HK-2 (cell line): ENCODE results near the gene PANK4.

Experiments
- DNase-seq: peaks from one replicate; pipeline ENCODE4 v3.0.0-alpha.2; 2018; ENCODE audit not compliant: unreplicated experiment

The PANK4 gene

DNA sequence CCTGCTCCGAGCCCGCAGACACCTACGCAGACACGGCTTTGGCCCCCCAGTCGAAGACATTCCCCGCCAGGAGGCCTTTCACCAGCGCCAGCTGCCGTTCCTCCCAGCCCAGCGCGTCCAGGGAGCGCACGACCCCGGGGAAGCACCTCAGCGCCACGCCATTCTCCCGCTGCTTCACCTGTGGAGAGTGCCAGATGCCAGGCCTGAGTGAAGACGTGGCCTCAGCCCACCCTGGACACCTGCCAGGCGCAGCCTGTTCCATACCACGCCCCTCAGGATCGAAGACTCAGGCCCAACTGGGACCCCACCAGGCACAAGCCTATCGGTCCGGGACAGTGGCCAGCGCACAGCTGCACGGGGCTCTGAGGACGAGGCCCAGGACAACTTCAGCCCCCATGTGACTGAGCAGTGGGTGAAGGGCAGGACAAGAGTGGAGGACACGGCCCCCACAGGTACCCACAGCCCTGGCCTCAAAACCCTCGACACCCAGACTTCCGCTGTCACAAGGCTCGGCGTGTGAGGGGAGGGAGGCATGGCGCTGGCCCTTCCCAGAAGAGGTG, 13.5 kb downstream of the PANK4 start:
- no peak for DNase-seq

GRCh38 chr1:2510366-2511155, 15.8 kb downstream of the PANK4 start:
- DNase-seq = no peak

- DNase-seq = no peak
Measured at GRCh38 chr1:2509589-2509988, 16.8 kb downstream of the PANK4 start.

DNA sequence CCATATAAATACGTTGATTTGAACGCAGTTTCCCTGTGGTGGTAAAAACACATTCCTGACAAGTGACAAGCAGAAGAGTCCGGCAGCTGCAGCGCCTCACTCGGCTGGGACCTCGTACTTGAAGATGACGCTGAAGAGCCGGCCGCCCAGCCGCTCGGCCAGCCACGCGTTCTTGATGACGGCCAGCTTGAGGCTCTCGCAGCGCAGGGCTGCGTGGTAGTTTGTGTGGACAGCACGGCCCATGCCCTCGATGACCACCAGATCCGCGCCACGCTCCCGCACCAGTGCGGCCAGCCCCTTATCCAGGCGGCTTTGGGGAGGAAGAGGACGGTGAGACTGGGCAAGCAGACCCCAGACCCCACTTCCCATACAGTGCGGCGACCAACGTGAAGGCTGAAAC, 17.6 kb downstream of the PANK4 start:
- no peak for DNase-seq

- no peak for DNase-seq
Measured at GRCh38 chr1:2508180-2508579, 18.2 kb downstream of the PANK4 start.

DNA sequence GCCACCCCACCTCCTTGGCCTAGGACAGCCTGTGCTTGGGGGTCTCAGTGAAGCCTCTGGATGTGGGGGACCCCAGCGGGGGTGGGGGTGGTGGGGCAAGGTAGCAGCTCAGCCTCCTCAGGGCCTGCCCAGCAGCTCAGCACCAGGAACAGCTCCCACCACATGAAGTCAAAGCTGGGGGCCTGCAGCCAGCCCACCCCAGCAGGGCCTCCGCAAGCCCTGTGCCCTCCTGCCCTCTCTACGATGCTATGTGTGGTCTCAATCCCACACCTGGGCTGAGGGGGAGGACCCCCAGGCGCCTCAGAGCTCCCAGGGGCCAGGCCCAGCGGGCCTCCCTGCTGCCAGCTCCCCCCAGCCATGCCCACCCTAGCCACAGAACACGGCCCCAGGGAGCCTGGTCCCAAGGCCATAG, 18.6 kb downstream of the PANK4 start:
- DNase-seq = no peak

DNA sequence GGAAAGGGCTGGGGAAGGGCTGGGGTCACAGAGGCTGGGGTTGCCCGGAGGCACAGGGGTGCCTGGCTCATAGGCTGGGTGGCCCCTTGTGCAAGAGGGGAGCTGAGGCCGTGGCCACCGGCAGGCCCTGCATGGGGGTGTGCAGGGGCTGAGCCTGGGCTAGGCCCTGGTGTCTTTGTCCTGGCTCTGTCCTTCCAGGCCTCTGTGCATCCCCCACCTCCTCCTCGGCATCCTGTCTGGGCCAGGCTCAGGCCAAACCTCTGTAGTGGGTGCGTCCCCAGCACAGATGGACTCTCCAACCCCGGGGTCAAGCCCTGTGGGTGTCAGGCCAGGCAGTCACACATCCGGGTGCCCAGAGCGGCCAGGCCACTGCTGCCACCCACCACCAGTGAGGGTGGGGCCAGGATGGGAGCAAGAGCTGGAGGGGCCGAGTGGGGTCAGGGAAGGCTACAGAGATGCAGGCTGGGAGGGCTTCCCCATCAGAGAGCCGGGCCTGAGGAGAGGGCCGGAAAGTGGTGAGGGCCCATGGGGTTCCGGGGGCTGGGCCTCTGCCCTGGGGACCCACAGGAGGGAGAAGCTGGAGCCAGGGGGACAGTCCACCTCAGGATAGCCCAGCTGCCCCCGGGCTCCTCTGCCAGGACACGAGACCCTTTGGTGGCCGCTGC, 19.4 kb downstream of the PANK4 start:
- DNase-seq = no peak

- DNase-seq = no peak
Measured at GRCh38 chr1:2506007-2506860, 20.2 kb downstream of the PANK4 start.

- no peak for DNase-seq
Measured at GRCh38 chr1:2505461-2505994, 20.9 kb downstream of the PANK4 start.

DNA sequence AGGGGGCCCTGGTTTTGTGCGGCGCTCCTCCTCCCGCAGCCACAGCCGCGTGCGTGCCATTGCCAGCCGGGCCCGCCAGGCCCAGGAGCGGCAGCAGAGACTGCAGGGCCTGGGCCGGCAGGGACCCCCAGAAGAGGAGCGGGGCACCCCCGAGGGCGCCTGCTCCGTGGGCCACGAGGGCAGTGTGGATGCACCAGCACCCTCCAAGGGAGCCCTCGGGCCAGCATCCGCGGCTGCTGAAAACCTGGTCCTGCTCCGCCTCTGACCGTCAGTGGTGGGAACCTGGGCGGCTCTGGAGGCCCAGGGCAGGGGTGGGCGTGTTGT, 21.5 kb downstream of the PANK4 start:
- no peak for DNase-seq

GRCh38 chr1:2504225-2504948, 22.0 kb downstream of the PANK4 start:
- DNase-seq = no peak

GRCh38 chr1:2503554-2504224, 22.7 kb downstream of the PANK4 start:
- no peak for DNase-seq

GRCh38 chr1:2502661-2503553, 23.5 kb downstream of the PANK4 start:
- no peak for DNase-seq

- no peak for DNase-seq
Measured at GRCh38 chr1:2502210-2502609, 24.2 kb downstream of the PANK4 start.

GRCh38 chr1:2501820-2502119, 24.6 kb downstream of the PANK4 start:
- no peak for DNase-seq

GRCh38 chr1:2501041-2501819, 25.2 kb downstream of the PANK4 start:
- DNase-seq = no peak

GRCh38 chr1:2499986-2500596, 26.3 kb downstream of the PANK4 start:
- DNase-seq = no peak

DNA sequence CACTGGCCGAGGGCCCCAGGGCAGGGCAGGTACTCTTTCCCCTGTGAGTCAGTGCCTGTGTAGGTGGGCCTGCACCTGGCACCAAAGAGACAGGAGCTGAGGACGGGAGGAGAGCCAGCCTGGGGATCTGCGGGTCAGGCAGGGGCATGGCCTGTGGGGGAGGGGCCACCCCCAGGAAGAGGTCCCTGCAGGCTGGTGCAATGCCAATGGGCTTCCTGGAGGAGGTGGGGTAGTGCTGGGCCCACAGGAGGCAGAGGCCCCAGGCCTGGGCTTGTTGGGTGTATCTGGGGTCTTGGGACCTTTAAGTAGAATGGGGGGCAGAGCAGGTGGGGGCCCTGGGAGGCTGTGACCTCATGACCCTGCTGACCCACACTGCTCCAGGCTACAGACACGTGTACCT, 27.1 kb downstream of the PANK4 start:
- no peak for DNase-seq

DNA sequence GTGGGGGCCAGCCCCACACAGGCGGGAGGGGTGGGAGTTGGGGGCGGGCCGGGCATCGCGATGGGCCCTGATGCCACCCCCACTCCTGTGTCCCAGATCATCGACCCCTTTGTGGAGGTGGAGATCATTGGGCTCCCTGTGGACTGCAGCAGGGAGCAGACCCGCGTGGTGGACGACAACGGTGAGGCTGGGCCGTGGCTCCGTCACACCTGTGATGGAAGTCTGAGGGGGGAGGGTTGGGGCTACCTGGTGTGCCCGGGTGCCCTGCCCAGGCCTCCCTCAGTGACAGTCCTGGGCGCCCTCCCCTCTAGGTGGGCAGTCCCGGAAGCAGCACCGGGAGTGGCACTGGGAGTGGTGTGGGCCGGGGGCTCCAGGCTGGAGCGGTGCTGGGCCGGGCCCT, 27.7 kb downstream of the PANK4 start:
- no peak for DNase-seq
